GM18951 (cell line): ENCODE measurements around the gene KLK7.
"Not testable (repeated sequence)": the region's sequence is repeated elsewhere in the genome, so short reads cannot be mapped to it uniquely, and the experiment has no call there.

Source experiments
- POLR2A ChIP-seq: IDR thresholded peaks from 4 replicates; pipeline ENCODE4 v1.6.1; 2011; ENCODE audit warnings: mild to moderate bottlenecking; ENCODE audit not compliant: insufficient read length, insufficient read depth; ENCODE audit errors: extremely low read depth
- in situ Hi-C: fragments of 300-500 bp; cut with MboI; formaldehyde crosslinking; loops from one replicate; pipeline ENCODE4 v1.12.0; 2022; ENCODE audit warnings: low sequenced_read_pairs, mixed read lengths, inconsistent platforms; ENCODE audit not compliant: unreplicated experiment

The KLK7 gene

DNA sequence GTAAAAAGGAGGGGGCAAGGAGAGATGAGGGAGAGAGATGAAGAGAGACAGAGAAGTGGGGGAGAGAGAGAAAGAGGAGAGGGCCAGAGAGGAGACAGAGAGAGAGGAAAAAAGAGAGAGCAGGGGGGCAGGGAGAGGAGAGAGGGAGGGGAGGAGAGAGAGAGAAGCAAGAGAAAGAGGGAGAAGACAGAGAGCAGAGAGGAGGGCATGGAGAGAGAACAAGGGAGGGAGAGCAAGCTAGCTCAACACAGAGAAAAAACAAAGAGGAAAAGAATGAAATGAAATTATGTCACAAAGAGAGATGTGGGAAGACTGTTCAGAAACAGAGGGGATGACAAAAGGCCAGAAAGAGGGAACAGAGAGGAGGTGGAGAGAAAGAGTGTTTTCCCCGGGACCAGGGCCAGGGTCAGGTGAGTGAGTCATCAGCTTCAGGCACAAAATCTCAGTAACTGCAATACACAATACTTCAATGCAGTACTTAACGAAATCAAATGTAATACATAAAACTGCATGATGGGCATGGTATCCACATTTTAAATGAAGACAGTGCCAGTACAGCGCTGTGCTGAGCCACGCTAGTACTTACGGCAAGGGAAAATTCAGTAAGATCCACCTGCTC is 4.8 kb downstream of the KLK7 start:
- no peak for TF ChIP-seq POLR2A
- in situ Hi-C loops = no loop called here

DNA sequence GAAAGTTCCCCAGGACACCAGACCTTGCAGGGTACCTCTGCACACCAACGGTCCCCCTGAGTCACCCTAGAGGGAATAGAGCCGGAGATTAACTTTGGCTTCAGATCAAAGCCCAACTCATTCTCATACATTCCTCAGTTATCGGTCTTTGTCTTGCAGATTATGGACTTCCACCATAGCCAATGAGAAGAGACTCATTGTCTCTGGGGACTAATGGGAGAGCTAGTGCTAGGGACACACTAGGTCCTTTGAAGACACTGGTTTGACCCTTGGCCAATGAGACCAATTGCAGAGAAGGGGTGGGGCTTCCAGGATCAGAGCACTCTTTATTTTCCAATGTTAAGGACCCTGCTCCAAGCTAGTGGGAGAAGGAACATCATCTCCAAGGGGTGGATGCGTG is 6.1 kb downstream of the KLK7 start:
- in situ Hi-C loops = no loop called here
- no peak for TF ChIP-seq POLR2A

DNA sequence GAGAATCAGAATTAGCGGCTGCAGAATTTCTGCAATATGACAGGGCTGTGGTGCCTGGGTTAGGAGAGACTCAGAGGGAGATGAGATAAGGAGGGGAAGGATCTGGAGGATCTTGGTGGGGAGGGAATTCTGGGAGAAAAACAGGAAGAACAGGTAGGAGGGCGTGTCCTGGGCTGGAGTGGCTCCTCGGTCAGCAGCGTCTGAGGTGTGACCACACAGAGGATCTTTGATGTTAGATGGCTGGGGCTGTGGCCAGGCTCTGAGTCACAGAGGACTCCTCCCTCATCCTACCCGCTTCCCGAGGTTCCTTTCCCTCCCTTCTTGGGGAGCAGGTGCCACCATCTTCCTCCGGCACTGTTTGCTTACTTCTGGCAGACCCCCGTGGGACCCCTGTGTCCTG is 8.0 kb downstream of the KLK7 start:
- TF ChIP-seq POLR2A = no peak
- in situ Hi-C loops = no loop called here

DNA sequence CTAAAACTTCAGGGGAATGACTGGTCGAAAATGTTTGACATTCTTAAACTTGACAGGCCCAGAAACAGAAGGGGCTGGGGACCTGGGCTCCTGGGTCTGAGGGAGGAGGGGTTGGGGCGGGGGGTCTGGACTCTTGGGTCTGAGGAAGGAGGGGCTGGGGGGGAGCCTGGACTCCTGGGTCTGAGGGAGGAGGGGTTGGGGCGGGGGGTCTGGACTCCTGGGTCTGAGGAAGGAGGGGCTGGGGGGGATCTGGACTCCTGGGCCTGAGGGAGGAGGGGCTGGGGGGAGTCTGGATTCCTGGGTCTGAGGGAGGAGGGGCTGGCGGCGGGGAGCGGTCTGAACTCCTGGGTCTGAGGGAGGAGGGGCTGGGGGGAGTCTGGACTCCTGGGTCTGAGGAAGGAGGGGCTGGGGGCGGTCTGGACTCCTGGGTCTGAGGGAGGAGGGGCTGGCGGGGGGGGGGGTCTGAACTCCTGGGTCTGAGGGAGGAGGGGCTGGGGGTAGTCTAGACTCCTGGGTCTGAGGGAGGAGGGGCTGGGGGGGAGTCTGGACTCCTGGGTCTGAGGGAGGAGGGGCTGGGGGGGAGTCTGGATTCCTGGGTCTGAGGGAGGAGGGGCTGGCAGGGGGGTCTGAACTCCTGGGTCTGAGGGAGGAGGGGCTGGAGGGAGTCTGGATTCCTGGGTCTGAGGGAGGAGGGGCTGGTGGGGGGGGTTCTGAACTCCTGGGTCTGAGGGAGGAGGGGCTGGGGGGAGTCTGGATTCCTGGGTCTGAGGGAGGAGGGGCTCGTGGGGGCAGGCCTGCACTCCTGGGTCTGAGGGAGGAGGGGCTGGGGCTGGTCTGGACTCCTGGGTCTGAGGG is 8.8 kb downstream of the KLK7 start:
- TF ChIP-seq POLR2A = no peak
- in situ Hi-C loops = no loop called here

DNA sequence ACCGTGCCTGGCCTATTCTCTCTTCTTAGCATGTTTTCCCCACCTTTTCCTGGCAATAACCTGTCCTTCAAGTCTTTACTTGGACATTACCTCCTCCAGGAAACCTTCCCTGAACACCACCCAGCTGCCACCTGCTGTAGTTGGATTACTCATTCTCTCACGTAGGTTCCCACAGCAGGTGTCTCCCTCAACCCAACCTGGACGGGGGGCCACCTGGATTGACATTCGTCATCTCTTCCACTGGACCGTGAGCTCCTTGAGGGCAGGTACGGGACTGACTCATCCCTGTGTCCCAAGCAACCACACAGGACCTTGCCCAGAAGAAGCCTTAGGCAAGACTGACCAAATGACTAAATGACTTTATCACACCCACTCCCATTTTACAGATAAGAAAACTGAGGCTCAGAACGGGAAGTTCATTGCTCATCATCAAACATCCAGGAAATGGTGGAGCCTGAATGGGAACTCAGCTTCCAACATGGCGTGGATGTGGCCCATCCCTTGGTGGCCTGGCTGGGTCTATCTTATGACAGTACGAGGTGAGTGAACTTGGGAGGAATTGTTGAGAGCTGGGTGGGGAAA is 10.8 kb downstream of the KLK7 start:
- in situ Hi-C loops = no loop called here

DNA sequence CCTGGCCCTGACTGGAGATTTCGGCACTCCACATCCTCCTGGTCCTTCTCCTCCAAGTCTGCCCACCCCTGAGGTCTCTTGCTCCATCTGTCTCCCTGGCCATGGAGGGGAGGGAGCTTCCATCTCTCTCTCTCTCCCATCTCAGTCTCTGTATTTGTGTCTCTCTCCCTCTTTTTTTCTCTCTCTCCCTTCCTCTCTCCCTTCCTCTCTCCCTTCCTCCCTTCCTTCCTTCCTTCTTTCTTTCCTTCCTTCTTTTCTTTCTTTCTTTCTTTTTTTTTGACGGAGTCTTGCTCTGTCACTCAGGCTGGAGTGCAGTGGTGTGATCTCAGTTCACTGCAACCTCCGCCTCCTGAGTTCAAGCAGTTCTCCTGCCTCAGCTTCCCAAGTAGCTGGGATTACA is 13.9 kb downstream of the KLK7 start:
- in situ Hi-C loops = not testable (repeated sequence)

More for the DNA sequence above, 10.8 kb downstream of the KLK7 start:
- no peak for TF ChIP-seq POLR2A

DNA sequence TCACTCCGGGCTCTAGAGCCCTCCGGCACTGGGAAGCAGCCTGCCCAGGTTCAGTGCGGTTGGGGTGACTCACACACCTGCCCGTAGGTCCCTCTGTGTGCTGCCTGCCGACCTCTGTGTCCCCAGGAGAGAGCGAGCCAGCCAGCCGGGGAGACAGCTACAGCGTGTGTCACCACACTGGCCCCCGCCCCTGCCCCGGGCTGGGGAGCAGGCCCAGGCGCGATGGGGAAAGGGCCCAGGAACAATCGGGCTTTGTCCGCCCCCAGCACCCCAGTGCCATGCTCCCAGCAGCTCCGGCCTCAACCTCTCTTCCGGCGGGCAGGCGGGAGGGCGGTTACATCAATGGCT is 14.3 kb downstream of the KLK7 start, which contains the start of gene KLK6:
Gene KLK6 (minus strand): TSS at position 179 of the 348 bp plus-strand sequence. CDS start 1,487 bp downstream, outside the sequence.
- in situ Hi-C loops = no loop called here
- TF ChIP-seq POLR2A = no peak

DNA sequence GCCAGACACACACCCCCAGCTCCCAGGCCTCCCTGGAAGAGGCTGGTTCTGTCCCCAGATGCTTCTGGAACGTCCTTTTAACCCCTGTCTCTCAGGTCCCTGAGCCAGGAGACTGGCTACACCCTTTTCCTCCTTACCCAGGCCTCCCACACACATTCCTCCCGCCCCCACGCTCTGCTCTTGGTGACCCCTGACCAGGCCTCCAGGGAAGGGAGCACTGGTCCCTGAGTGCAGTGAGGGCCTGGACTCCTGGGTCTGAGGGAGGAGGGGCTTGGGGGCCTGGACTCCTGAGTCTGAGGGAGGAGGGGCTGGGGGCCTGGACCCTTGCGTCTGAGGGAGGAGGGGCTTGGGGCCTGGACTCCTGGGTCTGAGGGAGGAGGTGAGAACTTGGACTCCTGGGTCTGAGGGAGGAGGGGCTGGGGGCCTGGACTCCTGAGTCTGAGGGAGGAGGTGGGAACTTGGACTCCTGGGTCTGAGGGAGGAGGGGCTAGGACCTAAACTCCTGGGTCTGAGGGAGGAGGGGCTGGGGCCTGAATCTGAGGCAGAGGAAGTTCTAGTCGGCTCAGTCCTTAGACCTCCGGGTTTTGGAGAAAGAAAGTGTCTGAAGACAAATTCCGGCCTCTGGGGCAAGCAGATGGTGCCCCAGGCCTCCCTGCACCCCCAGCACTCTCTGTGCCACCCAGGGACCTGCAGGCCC is 14.9 kb downstream of the KLK7 start:
- TF ChIP-seq POLR2A = no peak
- in situ Hi-C loops = no loop called here

DNA sequence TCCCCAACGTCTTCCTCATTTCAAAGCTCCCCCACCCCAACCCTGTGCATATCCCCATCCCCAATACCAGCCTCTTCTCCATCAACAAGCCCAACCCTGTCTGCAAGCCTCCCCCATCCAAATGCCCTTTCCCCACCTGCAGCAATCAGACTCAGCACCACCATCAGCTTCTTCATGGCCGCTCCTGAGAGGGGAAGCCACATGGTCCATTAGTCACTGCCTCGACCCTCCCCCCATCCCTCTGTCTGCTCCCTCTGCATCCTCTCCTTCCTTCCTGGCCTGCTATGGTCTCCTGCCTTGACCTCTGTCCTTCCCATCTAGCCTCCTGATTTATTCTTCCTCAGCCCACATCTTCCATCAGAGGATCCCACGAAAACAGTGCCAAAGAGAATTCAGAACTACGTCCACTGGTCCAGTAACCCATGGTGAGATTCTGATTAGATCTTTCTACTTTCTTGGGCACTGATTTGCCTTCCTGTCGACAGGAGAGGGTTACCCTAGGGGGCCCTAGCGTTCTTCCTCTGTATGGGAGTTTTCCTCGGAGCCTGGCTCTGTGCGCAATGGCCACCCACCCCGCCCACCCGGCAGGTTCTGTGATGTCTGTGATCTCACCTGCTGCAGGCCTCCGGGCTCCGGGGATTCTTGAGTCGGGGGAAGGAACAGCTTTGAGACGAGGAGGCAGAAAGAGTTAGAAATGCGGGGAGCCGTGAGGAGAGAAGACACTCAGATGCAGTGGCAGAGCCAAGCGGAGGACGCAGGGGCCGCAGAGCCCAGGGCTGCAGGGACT is 15.6 kb downstream of the KLK7 start:
- no peak for TF ChIP-seq POLR2A
- in situ Hi-C loops = no loop called here

DNA sequence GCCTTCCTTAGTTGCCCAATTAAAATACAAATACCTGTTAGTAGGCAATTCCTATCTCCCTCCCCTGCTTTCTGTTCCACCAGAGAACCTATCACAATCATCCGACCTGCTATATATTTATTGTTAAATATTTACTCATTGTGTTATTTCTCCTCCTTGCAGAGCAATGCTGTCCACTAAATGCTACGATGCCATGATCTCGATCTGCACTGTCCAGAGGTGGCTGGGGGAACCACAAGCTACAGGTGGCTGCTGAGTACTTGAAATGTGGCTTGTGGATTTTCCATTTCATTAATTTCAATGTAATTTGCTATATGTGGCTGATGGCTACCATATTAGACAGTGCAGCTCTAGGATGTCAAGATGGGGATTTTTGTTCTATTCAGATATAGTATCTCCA is 19.5 kb downstream of the KLK7 start:
- no peak for TF ChIP-seq POLR2A
- in situ Hi-C loops = no loop called here

DNA sequence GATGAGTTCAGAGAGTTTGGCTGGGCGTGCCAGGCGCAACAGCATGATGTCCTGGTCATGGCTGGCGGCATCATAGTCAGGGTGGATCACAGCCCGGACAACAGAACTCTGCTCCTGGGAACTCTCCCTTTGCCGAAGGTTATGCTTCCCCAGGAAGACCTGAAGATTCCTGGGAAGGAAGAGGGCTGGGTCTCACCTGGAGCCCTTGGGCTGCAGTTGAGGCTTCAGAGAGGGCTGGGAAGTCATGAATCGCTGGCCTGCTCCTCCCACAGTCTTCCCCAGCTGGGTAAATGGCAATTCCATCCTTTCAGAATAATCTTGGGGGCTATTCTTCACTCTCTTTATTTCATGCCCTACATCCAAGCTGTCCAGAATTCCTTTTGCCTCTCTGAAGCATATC is 20.3 kb downstream of the KLK7 start:
- no peak for TF ChIP-seq POLR2A
- in situ Hi-C loops = no loop called here

DNA sequence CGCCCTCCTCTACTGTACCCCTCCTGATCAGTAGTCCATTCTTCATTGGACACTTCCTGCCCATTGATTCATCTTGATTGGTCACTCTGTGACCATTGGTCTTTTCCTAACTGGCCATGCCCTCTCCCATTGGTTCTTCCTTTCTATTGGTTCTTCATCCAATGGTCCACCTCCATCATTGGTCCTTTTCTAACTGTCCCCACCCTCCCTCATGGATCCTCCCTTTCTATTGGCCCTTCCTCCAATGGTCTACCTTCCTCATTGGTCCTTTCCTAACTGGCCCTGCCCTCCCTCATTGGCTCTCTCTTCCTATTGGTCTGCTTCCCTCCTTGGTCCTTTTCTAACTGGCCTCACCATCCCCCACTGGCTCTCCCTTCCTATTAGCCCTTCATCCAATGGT is 21.5 kb downstream of the KLK7 start:
- TF ChIP-seq POLR2A = no peak
- in situ Hi-C loops = no loop called here
